Right cardiac atrium (tissue), 5 donors: ENCODE measurements around the gene FHIT. TPM values are rescaled to one million over a fixed set of nuclear protein-coding genes. Genes with fewer than 3 reads are reported as not detected.

Experiments used
- ATAC-seq, 2 donors: fragments of 200-7000 bp; cut with Tn5 transposase; one replicate each; pipeline versions ENCODE4 v1.8.0 to v1.9.1; 2020; ENCODE audit warnings: moderate library complexity in 2 of 2, mild to moderate bottlenecking in 1 of 2
- DNase-seq, 3 donors: peaks; one replicate each; pipeline ENCODE4 v3.0.0-alpha.2; 2020
- H3K27ac ChIP-seq: one replicate; pipeline ENCODE4 v1.5.1; 2013; ENCODE audit warnings: mild to moderate bottlenecking, low read length, control low read depth, moderate library complexity
- H3K27me3 ChIP-seq: one replicate; pipeline ENCODE4 v1.6.1; 2013; ENCODE audit not compliant: control insufficient read depth, insufficient read depth
- H3K4me1 ChIP-seq: one replicate; pipeline ENCODE4 v1.6.1; 2013; ENCODE audit warnings: low read length; ENCODE audit not compliant: control insufficient read depth, insufficient read depth
- H3K4me3 ChIP-seq: one replicate; pipeline ENCODE4 v1.5.1; 2013; ENCODE audit warnings: low read length, control low read depth
- H3K9me3 ChIP-seq: one replicate; pipeline ENCODE4 v1.6.1; 2013; ENCODE audit warnings: low read length; ENCODE audit not compliant: control insufficient read depth
- WGBS: extraction: QIAGEN DNeasy Blood & Tissue Kit; methylation state at CpG from one replicate; pipeline ENCODE4 v1.1.7; 2013; 5-methylcytosine and 5-hydroxymethylcytosine counted together
- intact Hi-C, 4 donors: fragments of 100-400 bp; cut with DNase I; formaldehyde crosslinking; loops; one replicate each; pipeline versions ENCODE4 v1.11.0 to v1.14.0; 2022 to 2023
- polyA plus RNA-seq: library from polyadenylated mRNA; stranded (reverse); fragments of 200-250 nt; gene quantifications from one replicate; pipeline ENCODE4 v1.2.3, GENCODE V29; 2013
- total RNA-seq, 4 donors: library from RNA; stranded (reverse); fragmentation: NEBNext Ultra II Directional; extraction: Animal tissue kit (Norgen Biotek cat#: 25700); gene quantifications; one replicate each; pipeline ENCODE4 v1.2.1, GENCODE V29; 2021
- donor health status: healthy with polysubstance abuse.
- donor health status: DM: no; HTN: yes; CAD: no.
- donor health status: DM: no; HTN: no; CAD: no.
- donor health status: DM: no; HTN: yes; CAD: no; lungs with severe emphysema.
- donor health status: DM: yes; HTN: yes; CAD: no.

The FHIT gene
- total and polyA plus RNA-seq, 5 donors: 16.5 to 25.8 (median 21.4) TPM

DNA sequence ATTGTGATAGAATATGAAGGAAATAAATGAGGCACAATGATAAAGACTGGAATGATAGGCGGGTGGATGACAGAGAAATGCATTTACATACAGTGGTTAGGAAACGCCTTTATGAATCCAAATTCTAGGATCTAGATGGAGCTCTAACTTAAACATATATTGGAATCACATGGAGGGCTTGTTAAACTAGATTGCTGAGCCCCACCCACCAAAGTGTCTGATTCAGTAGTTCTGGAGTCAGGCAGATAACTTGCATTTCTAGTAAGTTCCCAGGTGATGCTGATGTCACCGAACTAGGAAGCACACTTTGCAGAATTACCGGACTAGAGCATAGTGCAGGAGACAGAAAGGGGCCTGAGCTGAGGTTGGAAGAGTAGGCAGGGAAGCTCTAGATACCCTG, 837.2 kb downstream of the FHIT start:
- DNase-seq: no peak
- WGBS: 88% methylated on average over 4 of the region's 4 CpGs
- Histone ChIP-seq H3K4me3 (no peak overlapping the region), H3K9me3 (no peaks in the 10 kb centered on the region), H3K27me3 (no peaks in the 10 kb centered on the region), H3K27ac (no peak overlapping the region), H3K4me1 (peaks cover 2% of the 10 kb centered on the region)
- ATAC-seq: no peak
- intact Hi-C loops: no loop called here

DNA sequence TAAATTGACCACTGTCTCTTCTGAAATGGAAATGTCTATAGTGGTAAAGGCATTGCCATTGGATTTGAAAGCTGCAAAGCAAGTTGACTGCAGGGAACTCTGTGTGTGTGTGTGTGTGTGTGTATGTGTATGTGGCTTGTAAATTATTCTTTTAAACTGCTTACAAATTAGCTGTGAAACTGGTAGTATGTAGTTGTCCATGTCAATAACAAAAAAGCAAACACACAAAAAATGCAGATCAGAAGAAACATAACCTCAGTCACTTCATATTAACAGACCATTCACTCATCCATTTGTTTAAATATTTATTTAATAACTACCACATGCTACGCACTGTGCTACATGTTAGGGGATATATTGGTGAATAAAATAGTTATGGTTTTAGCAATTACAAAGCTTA, 837.7 kb downstream of the FHIT start:
- 93% methylated on average over 1 of the region's 1 CpG for WGBS
- no peak overlapping the region for H3K4me3 ChIP-seq
- no peak for DNase-seq
- H3K27ac ChIP-seq: no peak overlapping the region
- intact Hi-C loops: no loop called here
- H3K4me1 ChIP-seq: peaks cover 2% of the 10 kb centered on the region
- H3K9me3 ChIP-seq: no peaks in the 10 kb centered on the region
- H3K27me3 ChIP-seq: no peaks in the 10 kb centered on the region
- no peak for ATAC-seq

DNA sequence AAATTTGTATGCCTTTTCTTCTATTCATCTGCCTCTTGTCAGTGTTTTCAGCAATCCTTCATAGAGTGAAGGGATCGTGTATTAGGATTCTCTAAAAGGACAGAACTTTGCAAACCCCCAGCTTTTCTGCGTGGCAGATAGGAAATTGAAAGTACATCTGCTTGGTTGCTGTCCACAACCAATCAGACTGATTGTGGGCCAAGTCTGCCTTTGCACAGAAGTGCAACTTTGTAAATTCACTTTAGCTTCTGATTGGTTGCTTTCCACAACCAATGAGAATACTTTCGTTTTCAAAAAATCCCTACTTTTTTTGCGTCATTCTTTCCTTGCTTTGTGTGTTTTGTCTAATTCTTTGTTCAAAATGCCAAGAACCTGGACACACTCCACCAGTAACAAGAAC, 847.4 kb downstream of the FHIT start:
- intact Hi-C loops: no loop called here
- Histone ChIP-seq H3K27me3 (no peaks in the 10 kb centered on the region), H3K4me1 (no peaks in the 10 kb centered on the region), H3K27ac (no peak overlapping the region), H3K9me3 (no peaks in the 10 kb centered on the region), H3K4me3 (no peak overlapping the region)
- WGBS: 80% methylated on average over 4 of the region's 4 CpGs
- no peak for DNase-seq
- no peak for ATAC-seq

DNA sequence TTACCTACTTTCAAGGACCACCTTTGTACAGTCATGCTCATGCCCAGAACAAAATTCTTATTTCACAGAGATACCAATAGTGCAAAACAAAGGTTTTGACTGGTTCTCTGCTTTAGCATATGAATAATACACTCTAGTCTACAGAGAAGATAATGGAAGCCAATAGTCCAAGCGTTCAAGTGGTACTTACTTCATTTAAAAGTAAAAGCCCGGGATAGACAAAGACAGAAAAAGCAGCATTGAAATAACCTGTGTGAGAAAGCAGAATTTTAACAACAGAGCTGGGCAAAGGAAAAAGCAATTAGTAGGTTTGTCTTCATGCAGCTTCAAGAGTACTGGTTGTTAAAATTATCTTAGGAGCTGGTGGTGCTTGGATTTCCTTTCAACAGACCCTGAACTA, 848.3 kb downstream of the FHIT start:
- no peak for ATAC-seq
- H3K9me3 ChIP-seq: no peaks in the 10 kb centered on the region
- WGBS: 81% methylated on average over 2 of the region's 2 CpGs
- no peaks in the 10 kb centered on the region for H3K4me1 ChIP-seq
- intact Hi-C loops: no loop called here
- no peaks in the 10 kb centered on the region for H3K27me3 ChIP-seq
- no peak for DNase-seq
- H3K4me3 ChIP-seq: no peak overlapping the region
- no peak overlapping the region for H3K27ac ChIP-seq

GRCh38 chr3:60399861-60400845, 851.1 kb downstream of the FHIT start:
- intact Hi-C loops: no loop called here
- H3K27ac ChIP-seq: no peak overlapping the region
- no peaks in the 10 kb centered on the region for H3K9me3 ChIP-seq
- 64% methylated on average over 7 of the region's 7 CpGs for WGBS
- peak; percentile 14 to 50 for ATAC-seq
- H3K4me1 ChIP-seq: no peaks in the 10 kb centered on the region
- no peaks in the 10 kb centered on the region for H3K27me3 ChIP-seq
- H3K4me3 ChIP-seq: no peak overlapping the region
- DNase-seq: no peak

DNA sequence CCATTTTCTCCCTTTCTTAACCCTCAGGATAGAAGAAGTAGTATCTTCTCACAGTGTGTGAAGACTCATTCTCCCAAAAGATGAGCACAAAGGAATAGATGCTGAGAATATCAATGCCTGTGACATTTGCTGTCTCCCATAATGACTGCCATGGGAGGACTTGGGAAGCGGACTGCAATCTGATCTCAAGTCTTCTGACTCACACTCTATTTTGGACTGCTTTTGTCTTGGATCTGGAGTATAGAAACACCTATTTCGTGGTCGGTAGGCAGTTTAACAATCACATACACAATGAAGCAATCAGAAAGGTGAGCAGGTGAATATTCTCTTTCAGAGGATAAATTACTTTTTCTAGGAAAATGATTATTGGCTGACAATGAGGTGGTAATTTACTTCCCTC, 852.0 kb downstream of the FHIT start:
- H3K4me1 ChIP-seq: no peaks in the 10 kb centered on the region
- no peak for ATAC-seq
- no peak overlapping the region for H3K27ac ChIP-seq
- no peak overlapping the region for H3K4me3 ChIP-seq
- no peak for DNase-seq
- no peaks in the 10 kb centered on the region for H3K27me3 ChIP-seq
- no peaks in the 10 kb centered on the region for H3K9me3 ChIP-seq
- intact Hi-C loops: no loop called here
- 75% methylated on average over 3 of the region's 3 CpGs for WGBS

DNA sequence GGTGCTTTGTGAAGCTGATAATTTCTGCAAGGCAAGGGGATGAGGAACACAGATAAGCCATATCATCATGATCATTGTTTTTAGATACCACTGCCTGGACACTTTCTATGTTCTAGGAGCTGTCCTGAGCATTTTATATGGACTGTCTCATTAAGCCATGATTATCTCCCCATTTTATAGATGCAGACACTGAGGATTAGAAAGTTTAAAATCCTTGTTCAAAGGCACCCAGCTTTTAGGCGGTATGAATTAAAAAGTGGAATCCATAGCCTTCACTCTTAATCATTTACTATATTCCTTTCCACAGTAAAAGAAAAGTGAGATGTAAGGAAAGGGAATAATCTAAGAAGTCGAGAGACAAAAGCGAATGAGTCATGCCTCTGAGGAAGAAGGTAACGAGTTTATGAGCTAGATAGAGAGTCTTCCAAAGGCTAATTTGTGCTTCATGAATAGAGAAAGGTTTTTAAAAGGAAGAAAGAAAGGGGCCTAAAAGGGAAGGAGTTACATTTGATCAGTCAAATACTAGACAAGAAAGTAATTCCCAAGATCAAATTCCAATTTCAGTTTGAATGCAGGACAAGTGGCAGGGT, 856.0 kb downstream of the FHIT start:
- ATAC-seq: no peak
- Histone ChIP-seq H3K27ac (no peak overlapping the region), H3K4me3 (no peak overlapping the region), H3K27me3 (no peaks in the 10 kb centered on the region), H3K4me1 (no peaks in the 10 kb centered on the region), H3K9me3 (no peaks in the 10 kb centered on the region)
- DNase-seq: no peak
- WGBS: 75% methylated on average over 4 of the region's 4 CpGs
- intact Hi-C loops: no loop called here

DNA sequence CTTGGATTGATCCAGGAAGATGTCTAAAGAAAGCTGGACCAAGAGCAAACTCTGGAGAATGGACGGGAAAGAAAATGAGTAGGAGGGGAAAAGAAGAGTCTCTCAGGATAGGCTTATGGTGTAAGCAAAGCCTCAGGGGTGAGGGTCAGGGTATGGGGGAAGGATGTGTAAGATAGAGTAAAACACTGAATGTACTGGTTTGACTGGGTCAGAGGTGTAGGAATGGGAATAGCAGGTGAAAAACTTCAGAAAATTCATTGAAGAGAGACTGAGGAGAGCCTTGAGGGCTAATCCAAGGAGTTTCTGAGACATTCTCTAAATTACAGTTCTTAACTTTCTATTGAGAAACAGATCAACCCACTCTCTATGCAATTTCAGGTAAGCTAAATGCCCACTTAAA, 857.3 kb downstream of the FHIT start:
- no peak overlapping the region for H3K4me3 ChIP-seq
- no peak overlapping the region for H3K27ac ChIP-seq
- DNase-seq: no peak
- no peaks in the 10 kb centered on the region for H3K4me1 ChIP-seq
- no peaks in the 10 kb centered on the region for H3K9me3 ChIP-seq
- intact Hi-C loops: no loop called here
- 60% methylated on average over 1 of the region's 1 CpG for WGBS
- H3K27me3 ChIP-seq: no peaks in the 10 kb centered on the region
- ATAC-seq: no peak

DNA sequence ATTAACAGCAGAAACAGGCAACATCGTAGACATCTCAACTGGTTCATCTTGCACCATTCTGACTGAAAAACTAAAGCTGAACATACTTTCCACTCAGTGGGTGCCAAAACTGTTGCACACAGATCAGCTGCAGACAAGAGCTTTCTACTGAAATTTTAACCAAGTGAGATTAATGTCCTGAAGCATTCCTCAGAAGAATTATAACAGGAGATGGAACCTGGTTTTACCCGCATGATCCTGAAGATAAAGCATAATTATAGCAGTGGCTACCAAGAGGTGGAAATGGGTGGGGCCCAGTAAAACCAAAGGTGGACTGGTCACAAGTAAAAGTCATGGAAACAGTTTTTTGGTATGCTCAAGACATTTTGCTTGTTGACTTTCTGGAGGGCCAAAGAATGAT, 858.8 kb downstream of the FHIT start:
- Histone ChIP-seq H3K4me3 (no peak overlapping the region), H3K9me3 (no peaks in the 10 kb centered on the region), H3K27ac (no peak overlapping the region), H3K4me1 (no peaks in the 10 kb centered on the region), H3K27me3 (no peaks in the 10 kb centered on the region)
- ATAC-seq (no peak), DNase-seq (no peak)
- intact Hi-C loops: no loop called here
- WGBS: 90% methylated on average over 2 of the region's 2 CpGs

GRCh38 chr3:60391292-60391691, 860.0 kb downstream of the FHIT start:
- ATAC-seq (no peak), DNase-seq (no peak)
- Histone ChIP-seq H3K4me3 (no peak overlapping the region), H3K27ac (no peak overlapping the region), H3K27me3 (no peaks in the 10 kb centered on the region), H3K9me3 (no peaks in the 10 kb centered on the region), H3K4me1 (no peaks in the 10 kb centered on the region)
- intact Hi-C loops: no loop called here
- 59% methylated on average over 1 of the region's 1 CpG for WGBS

DNA sequence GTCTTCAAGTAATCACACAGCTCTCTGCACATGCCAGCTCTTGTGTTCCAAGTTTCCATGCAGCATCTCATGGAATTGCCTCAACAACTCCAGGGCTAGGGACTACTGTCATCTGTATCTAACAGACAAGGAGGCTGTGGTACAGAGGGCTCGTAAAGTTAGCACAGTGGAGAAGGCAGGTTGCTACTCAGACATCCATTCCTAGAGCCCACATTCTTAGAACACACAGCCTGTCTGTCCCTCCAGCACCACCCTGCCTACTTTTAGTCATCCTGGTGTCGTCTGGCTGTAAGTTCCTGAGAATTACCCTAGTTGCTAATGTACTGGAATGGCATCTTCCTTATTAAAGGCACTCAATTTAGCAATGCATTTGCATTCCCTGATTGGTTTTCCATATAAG, 862.5 kb downstream of the FHIT start:
- Histone ChIP-seq H3K27ac (no peak overlapping the region), H3K9me3 (no peaks in the 10 kb centered on the region), H3K4me3 (no peak overlapping the region), H3K27me3 (no peaks in the 10 kb centered on the region), H3K4me1 (no peaks in the 10 kb centered on the region)
- no peak for DNase-seq
- 81% methylated on average over 2 of the region's 2 CpGs for WGBS
- intact Hi-C loops: no loop called here
- no peak for ATAC-seq
